DMS53 (cell line): Measurements from ENCODE around the gene KDM4B.
"Not testable (repeated sequence)": the region's sequence is repeated elsewhere in the genome, so short reads cannot be mapped to it uniquely, and the experiment has no call there.

ENCODE experiments used
- DNase-seq: peaks from one replicate; lab custom pipeline; 2025; lab: John Stamatoyannopoulos, UW

The KDM4B gene

DNA sequence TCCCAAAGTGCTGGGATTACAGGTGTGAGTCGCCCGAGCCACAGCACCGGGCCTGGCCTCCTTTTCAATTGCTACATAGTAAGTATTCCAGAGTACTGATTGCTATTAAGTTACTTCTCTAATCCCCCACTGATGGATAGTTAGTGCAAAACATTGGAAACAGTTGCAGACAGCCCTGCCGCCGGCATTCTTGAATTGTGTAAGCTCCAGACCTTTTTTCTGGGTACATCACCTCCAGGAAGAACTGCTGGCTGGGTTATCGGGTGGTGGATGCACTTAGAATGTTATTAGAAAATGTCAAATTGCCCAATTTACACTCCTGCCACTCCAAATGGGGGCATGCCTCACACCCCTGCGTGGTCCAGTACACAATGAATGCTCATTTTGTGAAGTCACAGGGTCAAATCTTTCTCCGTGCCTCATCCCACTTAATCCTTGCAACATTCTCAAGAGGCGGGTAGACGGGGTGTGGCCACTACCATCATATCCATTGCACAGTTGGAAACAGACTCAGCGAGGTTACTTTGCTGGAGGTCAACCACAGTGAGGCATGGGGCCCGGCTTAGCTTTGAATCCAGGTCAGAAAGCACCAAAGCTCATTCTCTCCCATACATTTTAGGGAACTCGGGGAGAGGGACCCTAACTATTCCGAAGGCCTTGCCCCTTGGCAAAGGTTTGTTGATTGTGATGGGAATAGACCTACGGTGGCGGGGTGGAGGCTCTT, 1.0 kb upstream of the KDM4B start:
- peak; percentile 20 for DNase-seq

DNA sequence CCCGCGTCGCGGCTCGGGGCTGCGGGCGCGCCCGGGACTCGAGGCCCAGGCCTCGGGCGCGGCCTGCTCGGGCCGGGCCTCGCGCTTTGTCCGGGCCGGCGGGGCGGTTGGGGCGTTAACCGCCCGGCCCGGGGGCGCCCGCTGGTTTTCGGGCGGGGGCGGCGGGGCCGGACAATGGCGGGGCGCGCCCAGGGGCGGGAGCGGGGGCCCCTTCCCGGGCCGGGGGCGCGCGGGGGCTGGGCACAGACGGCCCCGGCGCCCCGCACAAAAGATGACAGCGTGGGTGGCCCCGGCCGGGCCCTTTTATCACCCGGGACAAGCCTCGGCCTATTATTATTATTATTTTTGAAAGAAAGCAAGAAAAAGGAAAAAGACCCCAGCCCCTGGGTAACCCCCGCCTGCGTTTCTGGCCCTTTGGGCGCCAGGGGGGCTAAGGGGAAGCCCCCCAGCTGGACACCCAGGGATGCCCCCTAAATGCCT, 419 bp downstream of the KDM4B start:
- DNase-seq = no peak

DNA sequence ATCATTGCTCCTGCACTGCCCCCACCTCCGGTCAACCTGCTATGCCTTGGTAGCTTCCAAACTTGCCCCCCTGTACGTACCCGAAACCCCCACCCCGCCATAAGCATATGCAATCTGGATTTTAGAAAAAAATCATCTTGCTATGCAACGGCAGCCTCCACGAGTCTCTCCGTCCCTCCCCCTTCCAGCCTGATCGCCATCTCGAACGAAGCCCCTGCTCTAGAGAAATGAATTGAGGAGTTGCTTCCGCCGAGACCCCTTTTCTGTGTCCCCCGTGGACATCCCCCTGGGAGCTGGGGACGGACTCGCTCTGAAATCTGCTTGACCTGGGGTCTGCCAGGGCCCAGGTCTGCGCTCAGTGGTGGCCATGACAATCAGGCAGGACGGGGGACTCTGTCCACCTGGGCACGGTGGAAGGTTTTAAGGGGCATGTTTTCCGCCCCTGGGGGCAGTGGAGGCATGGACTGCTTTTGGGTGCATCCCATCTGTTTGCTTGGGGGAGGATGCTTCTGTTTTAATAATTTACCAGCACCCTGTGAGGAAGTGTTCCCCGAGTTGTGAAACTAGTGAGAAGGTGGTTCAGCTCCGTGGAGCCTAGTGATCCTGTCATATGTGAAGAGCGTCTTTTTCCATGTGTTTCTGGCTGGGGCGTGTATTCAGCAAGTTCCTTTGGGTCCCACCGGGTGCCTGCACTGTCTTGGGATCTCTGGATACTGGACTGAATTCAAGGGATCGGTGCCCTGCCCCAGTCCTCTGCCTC, 1.0 kb downstream of the KDM4B start:
- peak; percentile 51 for DNase-seq

DNA sequence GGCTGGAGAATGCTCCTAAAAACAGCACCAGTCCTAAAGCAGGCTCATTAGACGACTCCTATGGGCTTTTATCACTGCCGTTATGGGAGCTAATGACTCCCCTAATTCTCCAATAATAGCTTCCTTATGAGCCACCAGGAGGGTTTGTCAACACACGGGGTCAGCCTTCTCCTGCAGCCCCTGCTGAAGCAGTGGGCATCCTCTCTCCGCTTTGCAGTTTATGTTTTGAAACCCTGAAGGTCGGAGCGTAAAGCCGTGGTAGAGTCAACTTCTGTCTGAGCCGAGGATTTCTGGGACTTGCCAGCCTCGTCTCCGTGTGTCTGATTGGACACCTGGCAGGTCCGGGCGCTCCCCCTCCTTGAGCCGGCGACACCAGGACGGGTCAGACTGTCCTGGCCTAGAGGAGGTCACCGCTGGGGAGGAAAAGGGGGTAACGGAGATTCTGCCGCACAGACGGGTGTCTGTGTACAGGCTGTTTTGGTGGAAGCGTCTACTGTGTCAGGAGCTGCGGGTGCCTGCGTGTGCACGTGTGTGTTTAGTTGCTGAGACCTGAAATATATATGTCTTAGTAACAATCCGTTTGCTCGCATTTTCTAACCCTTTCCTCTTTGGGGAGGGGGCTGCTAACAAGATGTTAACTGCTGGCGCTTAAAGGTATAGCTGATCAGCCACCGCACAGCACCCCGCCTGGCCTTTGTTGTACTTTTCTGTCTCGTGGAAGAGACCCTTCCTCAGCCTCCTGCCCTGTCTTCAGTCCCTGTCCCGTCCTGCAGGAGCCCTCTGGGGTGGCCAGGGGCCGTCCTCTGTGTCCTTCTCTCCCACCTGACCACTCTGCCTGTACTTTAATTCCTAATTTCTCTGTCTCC, 1.9 kb downstream of the KDM4B start:
- DNase-seq = peak; percentile 58

DNA sequence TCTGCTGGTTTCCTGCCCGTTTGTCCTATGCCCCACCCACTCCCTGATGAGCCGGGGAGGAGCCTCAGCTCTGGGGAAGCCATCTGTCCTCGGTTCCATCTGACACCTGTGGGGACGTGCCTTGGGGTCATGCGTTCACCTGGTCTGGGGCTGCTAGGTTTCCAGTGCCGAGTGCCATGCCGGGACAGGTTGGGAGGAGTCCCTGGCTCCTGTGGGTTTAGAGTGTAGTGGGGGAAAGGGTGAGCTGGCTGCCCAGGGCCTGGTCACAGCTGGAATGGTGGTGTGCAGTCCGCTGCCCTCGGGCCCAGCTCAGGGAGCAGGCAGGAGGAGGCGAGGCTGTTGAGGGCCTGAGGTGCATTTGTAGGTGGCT, 2.5 kb downstream of the KDM4B start:
- peak; percentile 70 for DNase-seq

DNA sequence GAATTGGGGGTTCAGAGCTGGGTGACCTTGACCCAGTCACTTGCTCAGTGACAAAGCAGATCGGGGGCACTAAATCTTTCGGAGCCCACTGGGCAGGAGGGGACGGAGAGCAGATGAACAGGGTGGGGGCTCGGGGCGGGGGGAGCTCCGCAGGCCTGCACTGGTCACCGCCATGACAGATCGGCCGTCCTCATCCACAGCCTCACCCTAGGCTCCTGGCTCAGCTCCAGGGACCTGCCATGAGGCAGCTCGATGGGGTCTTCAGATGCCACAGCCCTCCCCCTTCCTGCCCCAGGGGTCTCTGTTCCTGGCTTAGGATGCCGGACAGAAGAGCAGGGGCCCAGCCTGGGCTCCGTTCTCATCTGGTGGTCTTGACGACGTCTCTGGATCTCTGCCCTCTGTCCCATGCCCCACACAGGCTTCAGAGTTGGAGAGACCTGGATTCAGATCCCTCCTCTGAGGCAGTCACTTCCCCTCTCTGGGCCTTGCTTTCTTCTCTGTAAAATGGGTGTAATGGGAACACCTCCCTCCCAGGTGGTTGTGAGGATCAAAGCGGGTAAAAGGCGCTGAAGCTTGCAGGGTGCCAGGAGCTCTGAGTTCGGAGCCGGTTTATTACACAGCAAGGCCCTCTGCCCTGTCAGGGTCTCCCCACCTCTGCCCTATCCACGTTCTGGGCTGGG, 3.0 kb downstream of the KDM4B start:
- no peak for DNase-seq

DNA sequence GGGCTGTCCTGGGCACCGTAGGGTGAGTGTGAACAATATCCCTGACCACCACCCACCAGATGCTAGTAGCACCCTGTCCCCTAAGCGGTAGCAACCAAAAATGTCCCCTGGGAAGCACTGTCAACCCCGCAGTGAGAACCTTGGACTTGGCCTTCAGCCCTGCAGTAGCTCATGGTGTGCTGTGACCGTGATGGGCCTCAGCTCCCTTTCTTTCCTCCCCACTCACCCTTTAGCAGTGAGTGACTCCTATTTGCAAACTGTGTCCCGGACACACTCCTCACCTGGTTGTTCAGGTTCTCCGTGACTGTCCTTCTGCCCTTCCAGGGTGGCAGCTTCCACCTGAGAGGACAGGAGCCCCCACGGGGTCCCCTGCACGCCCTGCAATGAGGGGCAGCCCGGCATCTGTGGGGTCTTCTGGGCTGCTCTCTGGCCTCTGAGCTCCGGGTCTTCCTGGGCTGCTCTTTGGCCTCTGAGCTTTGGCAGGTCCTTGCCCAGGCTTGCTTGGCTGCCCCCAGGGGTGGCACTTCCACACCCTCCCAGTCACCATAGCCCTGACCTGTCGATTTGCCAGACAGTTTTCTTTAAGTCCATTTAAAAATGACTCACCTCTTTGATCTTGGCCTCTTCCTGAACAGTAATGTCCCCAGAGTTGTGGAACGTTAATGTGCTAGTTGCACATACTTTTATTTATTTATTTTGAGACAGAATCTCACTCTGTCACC, 3.8 kb downstream of the KDM4B start:
- DNase-seq = no peak

DNA sequence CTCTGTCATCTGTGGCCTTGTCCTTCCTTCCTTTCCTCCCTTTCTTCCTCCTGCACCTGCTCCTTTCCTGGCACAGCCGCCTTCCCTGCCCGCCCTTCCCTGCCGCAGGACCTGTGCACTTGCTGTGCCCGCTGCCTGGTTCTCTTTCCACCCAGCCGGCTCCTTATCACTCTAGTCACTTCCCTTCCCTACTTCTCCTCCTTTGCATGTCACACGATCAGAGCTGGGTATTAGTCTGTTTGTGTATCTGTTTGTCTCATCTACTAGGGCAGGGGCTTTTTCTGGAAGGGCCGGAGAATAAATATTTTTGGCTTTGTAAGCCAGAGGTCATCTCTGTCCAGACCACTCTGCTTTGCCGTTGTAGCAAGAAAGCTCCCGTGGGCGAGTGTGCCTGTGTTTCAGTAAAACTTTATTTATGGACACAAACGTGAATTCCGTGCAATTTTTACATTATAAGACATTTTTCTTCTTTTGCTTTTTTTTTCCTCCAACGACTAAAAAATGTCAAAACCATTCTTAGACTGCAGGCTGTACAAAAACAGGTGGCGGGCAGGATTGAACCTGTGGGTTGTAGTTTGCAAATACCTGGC, 6.1 kb downstream of the KDM4B start:
- DNase-seq = no peak

DNA sequence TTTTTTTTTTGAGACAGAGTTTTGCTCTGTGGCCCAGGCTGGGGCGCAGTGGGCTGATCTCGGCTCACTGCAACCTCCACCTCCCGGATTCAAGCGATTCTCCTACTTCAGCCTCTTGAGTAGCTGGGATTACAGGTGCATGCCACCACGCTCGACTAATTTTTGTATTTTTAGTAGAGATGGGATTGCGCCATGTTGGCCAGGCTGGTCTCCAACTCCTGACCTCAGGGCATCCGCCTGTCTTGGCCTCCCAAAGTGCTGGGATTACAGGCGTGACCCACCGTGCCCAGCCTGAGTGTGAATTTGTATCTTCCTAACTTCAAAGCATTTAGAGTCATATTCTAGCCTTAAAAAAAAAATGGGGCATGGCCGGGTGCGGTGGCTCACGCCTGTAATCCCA, 6.7 kb downstream of the KDM4B start:
- DNase-seq = not testable (repeated sequence)

DNA sequence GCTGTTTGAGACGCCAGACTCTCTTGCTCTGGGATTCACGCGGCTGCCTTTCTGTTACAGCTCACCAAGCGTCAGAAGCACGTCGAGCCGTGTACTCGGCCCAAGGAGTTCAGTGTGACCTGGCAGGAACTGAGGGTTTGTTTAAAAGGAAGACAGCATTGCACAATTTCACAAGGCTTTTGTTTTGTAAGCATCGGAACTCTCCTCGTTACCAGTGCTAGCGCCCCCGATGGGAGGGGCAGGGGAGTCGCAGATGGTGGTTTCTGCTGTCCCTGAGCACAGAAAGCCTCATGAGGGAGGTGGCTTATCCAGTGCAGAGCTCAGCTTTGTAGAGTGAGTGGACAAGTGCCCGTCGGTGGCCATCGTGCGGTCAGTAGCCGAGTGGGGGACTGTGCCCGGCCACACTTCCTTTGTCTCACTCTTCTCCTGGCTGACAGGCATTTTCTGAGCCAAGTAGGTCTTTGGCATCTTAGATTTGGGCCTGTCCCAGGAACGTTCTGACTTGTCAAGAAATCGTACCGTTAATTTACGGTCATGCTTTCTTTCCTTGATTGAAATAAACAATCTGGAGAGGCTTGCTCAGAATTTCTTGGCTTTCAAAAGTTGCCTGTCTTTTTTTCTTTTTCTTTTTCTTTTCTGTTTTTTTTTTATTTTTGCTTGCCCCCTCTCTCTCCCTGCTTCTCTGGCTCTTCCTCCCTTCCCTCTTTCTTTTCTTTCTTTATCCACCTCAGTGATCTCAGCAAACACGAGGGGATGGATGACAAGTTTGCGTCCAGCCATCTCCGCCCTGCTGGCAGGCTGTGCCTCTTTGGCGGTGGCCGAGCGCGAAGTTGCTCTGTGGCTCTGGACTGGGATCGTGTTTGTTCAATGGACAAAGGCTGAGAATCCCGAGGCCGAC, 7.7 kb downstream of the KDM4B start:
- no peak for DNase-seq

DNA sequence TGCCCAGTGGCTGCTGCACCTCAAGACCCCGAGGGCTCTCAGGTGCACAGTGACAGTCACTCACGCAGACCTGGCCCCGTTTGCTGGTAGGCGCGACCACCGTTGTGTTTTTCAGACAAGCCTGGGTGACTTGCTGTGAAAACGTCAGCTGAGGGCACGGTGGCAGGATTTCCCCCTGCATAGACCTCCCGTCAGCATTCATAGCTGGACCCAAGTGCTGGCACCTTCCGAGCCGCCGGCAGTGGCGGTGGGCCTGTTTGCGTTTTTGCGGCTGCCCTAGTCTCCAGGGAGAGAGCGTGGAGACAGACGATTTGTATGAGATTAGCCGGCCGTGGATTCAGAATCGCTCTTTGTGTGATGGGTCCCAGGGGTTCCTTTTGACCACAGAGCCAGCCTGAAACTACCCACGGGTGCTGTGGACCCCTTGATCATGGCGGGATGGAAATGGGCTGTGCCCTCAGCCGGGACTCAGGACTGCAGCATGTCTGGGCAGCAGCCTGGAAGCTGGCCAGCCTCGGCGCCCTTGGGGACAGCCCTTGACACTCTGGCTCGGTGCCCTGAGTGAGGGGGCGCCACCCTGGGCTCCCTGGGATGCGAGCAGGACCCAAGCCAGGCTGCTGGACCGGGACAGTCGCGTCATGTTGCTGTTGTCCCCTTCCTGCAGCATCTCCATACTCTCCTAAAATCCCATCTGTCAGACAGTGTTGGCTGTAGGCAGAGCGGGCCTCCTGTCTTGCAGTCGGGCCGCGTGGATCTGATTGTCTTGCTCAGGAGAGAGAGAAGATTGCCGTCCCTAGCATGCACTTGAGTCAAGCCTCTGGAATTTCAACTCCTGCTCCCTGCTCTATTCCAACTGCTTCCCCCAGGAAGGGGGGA, 8.6 kb downstream of the KDM4B start:
- no peak for DNase-seq

DNA sequence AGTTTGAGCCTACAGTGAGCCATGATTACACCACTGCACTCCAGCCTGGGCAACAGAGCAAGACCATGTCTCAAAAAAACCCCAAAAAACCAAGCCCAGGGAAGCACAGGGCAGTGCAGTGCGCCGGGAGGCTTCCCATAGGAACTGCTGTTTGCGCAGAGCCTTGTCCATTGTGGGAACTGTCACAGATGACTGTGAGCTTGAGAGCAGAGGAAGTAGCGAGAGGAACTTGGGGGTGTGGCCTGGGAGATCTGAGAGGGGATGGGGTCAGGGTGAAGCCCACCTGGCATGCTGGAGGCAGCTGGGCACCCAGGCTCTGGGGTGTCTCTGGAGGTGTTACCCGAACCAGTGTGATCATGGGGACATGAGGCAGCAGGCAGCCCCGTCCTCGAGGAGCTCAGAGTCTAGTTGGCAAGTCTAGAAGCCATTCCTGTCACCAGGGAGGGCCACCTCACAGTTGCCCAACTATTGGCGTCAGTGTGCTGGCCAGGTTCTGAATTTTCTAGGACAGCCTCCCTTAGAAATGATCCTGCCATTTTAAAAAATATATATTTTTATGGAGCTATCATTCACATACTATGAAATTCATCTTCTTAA, 10.4 kb downstream of the KDM4B start:
- DNase-seq = no peak

DNA sequence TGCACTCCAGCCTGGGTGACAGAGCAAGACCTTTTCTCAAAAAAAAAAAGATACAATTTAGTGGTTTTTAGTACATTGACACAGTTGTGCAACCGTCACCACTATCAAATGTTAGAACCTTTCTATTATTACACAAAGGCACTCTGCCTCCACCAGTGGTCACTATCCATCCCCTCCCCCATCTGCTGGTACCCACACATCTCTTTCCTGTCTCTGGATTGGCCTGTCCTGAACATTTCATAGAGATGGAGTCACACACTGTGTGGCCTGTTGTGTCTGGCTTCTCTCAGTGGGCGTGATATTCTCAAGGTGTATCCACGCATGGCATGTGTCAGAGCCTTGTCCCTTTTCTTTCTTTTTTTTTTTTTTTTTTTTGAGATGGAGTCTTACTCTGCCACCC, 11.2 kb downstream of the KDM4B start:
- DNase-seq = no peak

DNA sequence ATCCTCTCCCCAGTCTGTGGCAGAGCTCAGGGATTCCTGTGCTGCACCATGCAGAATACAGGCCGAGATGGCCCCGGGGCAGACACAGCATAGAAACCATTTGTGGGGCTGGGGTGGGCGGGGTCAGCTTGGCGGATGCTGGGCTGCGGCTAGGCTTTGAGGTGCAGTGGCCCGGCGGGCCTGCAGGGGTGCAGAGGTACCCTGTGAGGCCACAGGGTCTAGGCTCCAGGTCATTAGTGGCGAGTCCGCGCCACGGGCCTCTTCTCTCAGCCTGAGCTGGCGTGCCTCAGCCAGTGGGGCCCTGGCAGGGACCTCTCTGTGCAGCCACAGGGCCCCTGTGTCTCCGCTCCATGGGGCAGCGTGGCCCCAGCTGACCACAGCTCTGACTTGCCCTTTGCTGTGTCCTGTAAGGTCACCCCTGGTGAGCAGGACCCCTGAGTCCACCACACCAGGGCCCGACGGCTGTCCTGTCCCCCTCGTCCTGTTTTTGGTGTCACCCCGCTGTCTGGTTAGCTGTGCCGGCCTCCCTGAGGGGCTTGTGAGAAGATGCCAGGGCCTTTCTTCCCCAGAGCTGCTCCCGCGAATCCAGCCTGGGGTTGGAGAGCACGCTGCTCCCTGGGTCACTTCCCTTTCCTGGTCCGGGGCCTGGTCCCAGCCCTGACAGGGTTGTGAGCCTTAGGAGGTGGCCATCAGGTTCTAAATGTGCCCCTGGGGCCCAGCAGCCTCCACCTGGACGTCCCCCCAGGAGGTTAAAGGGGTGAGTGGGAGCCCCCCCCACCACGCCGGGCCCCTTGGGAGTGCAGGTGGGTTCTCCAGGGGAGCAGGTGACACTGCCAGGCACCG, 12.1 kb downstream of the KDM4B start:
- no peak for DNase-seq

DNA sequence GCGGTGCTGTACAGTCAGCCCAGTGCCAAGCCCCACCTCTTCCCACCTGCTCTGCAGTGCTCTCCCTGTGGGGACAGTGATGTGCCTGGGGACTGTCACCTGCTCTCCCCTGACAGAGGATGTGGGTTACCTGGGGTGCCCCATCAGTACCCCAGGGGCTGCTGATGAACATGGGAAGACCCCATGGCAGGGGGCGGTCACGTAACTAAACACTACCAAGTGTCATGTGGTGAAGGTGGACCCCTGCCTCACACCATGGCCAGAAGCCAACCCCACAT, 12.7 kb downstream of the KDM4B start:
- DNase-seq = no peak

DNA sequence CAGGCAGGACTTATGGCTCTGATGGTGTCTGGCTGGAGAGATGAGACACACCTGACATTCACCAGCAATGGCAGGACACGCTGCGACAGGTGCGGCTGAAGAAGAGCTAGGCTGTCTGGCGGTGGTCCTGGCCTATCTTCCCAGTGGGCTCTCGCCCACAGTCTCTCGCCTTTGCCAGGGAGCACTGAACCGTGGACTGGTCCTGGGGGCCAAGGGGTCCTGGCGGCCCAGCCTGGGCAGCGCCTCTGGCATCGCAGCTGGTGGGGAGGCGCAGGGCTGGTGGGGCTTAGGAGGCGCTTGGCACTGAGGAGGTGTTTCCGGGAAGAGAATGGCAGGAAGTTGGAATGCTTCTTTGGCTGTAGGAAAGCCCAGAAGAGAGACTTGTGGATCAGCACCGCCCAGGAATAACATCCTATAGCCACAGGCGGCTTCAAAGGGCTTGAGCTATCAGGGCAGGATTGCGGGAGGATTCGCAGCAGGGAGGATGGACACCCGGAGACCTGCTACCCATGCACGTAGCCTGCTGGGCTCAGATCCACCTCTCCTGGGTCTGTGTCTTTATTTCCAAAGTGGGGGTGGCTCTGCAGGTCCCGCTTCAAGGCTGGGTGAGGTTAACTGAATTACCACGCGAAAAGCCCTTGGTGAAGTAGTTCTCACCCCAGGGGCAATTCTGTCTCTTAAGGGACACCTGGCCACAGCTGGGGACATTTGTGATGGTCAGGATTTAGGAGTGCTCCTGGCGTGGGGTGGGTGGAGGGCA, 14.6 kb downstream of the KDM4B start:
- DNase-seq = no peak

DNA sequence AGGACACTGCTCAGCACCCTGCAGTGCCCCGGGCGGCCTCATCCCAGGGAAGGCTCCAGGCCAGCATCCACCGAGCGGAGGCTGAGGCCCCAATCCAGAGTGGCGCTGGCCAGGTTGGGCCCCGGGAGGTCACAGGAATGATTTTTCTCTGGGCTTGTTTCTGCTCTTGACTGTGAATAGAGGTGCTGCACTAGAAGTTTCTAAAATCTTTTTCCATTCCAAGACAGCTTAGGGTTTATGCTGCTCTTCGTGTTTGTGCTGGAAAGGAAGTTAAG, 15.1 kb downstream of the KDM4B start:
- no peak for DNase-seq
